GM12878 (cell line): Measurements from ENCODE around the gene LMAN1L. TPM values are rescaled to one million over a fixed set of nuclear protein-coding genes. Genes with fewer than 3 reads are reported as not detected.

Experiments used
- BCLAF1 ChIP-seq: fragments of 450-650 bp; IDR thresholded peaks from 2 replicates; pipeline ENCODE4 v1.6.1; 2017; ENCODE audit warnings: antibody characterized with exemption, mild to moderate bottlenecking, moderate library complexity
- EED ChIP-seq: sonication (generic); IDR thresholded peaks from 2 replicates; pipeline ENCODE4 v1.6.1; 2016; ENCODE audit warnings: antibody characterized with exemption, low read depth
- EGR1 ChIP-seq, 2 experiments: IDR thresholded peaks; 1 replicate in 1 of 2; 2 replicates in 1 of 2; pipeline ENCODE4 v1.6.1; 2011 to 2012; ENCODE audit warnings: low read depth in 2 of 2, low read length in 2 of 2, borderline replicate concordance in 1 of 2, mild to moderate bottlenecking in 1 of 2, moderate library complexity in 1 of 2
- GABPA ChIP-seq: IDR thresholded peaks from 2 replicates; pipeline ENCODE4 v1.6.1; 2014; ENCODE audit warnings: antibody characterized with exemption, low read depth, mild to moderate bottlenecking, inconsistent platforms
- HDAC2 ChIP-seq: fragments of 200-600 bp; sonication (generic); IDR thresholded peaks from 2 replicates; pipeline ENCODE4 v1.6.1; 2017
- MTA2 ChIP-seq: fragments of 450-650 bp; IDR thresholded peaks from 2 replicates; pipeline ENCODE4 v1.6.1; 2016; ENCODE audit warnings: low read depth, mild to moderate bottlenecking, moderate library complexity
- MXI1 ChIP-seq: fragments of 150-350 bp; IDR thresholded peaks from 2 replicates; pipeline ENCODE4 v1.6.1; 2011; ENCODE audit warnings: low read depth, mild to moderate bottlenecking, inconsistent platforms, low read length, improper control_type of control experiment
- PAX5 ChIP-seq: IDR thresholded peaks from 2 replicates; pipeline ENCODE4 v1.6.1; 2011; ENCODE audit warnings: low read depth, low read length, borderline replicate concordance
- SMAD1 ChIP-seq: fragments of 450-650 bp; IDR thresholded peaks from 2 replicates; pipeline ENCODE4 v1.6.1; 2018; ENCODE audit warnings: mild to moderate bottlenecking, low read depth; ENCODE audit not compliant: partially characterized antibody
- SMC3 ChIP-seq: IDR thresholded peaks from 2 replicates; pipeline ENCODE4 v1.6.1; 2011; ENCODE audit warnings: low read length, improper control_type of control experiment, borderline replicate concordance
- SREBF1 ChIP-seq: IDR thresholded peaks from 2 replicates; pipeline ENCODE4 v1.6.1; 2012; ENCODE audit warnings: mild to moderate bottlenecking, low read length
- TARDBP ChIP-seq: IDR thresholded peaks from 2 replicates; pipeline ENCODE4 v1.6.1; 2016; ENCODE audit warnings: borderline replicate concordance
- ZNF24 ChIP-seq: fragments of 450-650 bp; IDR thresholded peaks from 2 replicates; pipeline ENCODE4 v1.6.1; 2017; ENCODE audit warnings: antibody characterized with exemption, mild to moderate bottlenecking
- ZNF274 ChIP-seq: IDR thresholded peaks from one replicate; pipeline ENCODE4 v1.8.0; 2011; ENCODE audit not compliant: insufficient read length, insufficient read depth
- ZNF384 ChIP-seq: IDR thresholded peaks from 2 replicates; pipeline ENCODE4 v1.6.1; 2012; ENCODE audit warnings: low read depth, mild to moderate bottlenecking, low read length, improper control_type of control experiment, borderline replicate concordance
- polyA plus RNA-seq, 11 experiments: library from polyadenylated mRNA; depleted of rRNA in 4 of 11; unstranded in 6 of 11; stranded (reverse) in 5 of 11; fragments of >200 nt; fragmentation: Nextera tagmentation in 4 of 11; fragmentation: Illumina TruSeq in 1 of 11; extraction: Ambion mirVana in 4 of 11; extraction: Trizol in 1 of 11; gene quantifications; 1 replicate in 1 of 11; 2 replicates in 10 of 11; pipeline versions ENCODE4 v1.2.1 to v1.2.3, GENCODE V29; 2011 to 2016; ENCODE audit warnings: inconsistent platforms in 2 of 11, missing spikeins in 2 of 11, low read depth in 1 of 11
- total RNA-seq, 4 experiments: library from RNA; depleted of rRNA in 3 of 4; stranded (reverse); fragments of >200 nt in 3 of 4; fragmentation: Illumina TruSeq in 1 of 4; extraction: Trizol in 1 of 4; gene quantifications; 2 replicates each; pipeline versions ENCODE4 v1.2.1 to v1.2.3, GENCODE V29; 2013 to 2021
- TF ChIP-seq, protein P1 (sequence below): IDR thresholded peaks from 2 replicates; pipeline ENCODE4 v1.6.1; 2011; ENCODE audit warnings: borderline replicate concordance, low read depth, mild to moderate bottlenecking, moderate library complexity, low read length; ENCODE audit not compliant: insufficient read depth, poor library complexity, severe bottlenecking
- TF ChIP-seq, protein P2 (sequence below): fragments of 450-650 bp; IDR thresholded peaks from 2 replicates; pipeline ENCODE4 v1.6.1; 2018; ENCODE audit warnings: borderline replicate concordance, mild to moderate bottlenecking; ENCODE audit not compliant: partially characterized antibody
- TF ChIP-seq, protein P3 (sequence below): fragments of 450-650 bp; IDR thresholded peaks from 2 replicates; pipeline ENCODE4 v1.6.1; 2018; ENCODE audit warnings: mild to moderate bottlenecking, low read depth, moderate library complexity; ENCODE audit not compliant: partially characterized antibody

LMAN1L gene
- total and polyA plus RNA-seq, 10 of the 15 experiments (the other 5 are each of a cell fraction or from before 2014, with no cell fraction given): not detected

GRCh38 chr15:74776821-74777768 is 35.5 kb upstream of the LMAN1L start (continued):
- TF ChIP-seq, protein P1, sequence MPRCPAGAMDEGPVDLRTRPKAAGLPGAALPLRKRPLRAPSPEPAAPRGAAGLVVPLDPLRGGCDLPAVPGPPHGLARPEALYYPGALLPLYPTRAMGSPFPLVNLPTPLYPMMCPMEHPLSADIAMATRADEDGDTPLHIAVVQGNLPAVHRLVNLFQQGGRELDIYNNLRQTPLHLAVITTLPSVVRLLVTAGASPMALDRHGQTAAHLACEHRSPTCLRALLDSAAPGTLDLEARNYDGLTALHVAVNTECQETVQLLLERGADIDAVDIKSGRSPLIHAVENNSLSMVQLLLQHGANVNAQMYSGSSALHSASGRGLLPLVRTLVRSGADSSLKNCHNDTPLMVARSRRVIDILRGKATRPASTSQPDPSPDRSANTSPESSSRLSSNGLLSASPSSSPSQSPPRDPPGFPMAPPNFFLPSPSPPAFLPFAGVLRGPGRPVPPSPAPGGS: peak; percentile 75
- TF ChIP-seq SREBF1 (no peak), ZNF274 (no peak), GABPA (no peak), HDAC2 (no peak), TARDBP (0 out of 2 replicates have a peak, but pooled peaks have one; percentile 53), BCLAF1 (peak; percentile 67; the same call in 1 of the 2 replicates), SMAD1 (peak; percentile 88), SMC3 (0 out of 2 replicates have a peak, but pooled peaks have one; percentile 27), MXI1 (no peak; the same call in 1 of the 2 replicates), EGR1 (IDR thresholded peaks at IDR 0.05; ENCODE audit: borderline replicate concordance in 1 of 2, low read depth in 2 of 2, low read length in 2 of 2) (no peak), ZNF384 (no peak; the same call in 1 of the 2 replicates), ZNF24 (peak; percentile 39; the same call in 1 of the 2 replicates), EED (peak; percentile 78), MTA2 (peak; percentile 67; the same call in 1 of the 2 replicates), PAX5 (0 out of 2 replicates have a peak, but pooled peaks have one; percentile 43)
- TF ChIP-seq, protein P2, sequence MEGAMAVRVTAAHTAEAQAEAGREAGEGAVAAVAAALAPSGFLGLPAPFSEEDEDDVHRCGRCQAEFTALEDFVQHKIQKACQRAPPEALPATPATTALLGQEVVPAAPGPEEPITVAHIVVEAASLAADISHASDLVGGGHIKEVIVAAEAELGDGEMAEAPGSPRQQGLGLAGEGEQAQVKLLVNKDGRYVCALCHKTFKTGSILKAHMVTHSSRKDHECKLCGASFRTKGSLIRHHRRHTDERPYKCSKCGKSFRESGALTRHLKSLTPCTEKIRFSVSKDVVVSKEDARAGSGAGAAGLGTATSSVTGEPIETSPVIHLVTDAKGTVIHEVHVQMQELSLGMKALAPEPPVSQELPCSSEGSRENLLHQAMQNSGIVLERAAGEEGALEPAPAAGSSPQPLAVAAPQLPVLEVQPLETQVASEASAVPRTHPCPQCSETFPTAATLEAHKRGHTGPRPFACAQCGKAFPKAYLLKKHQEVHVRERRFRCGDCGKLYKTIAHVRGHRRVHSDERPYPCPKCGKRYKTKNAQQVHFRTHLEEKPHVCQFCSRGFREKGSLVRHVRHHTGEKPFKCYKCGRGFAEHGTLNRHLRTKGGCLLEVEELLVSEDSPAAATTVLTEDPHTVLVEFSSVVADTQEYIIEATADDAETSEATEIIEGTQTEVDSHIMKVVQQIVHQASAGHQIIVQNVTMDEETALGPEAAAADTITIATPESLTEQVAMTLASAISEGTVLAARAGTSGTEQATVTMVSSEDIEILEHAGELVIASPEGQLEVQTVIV: no peak
- TF ChIP-seq, protein P3, sequence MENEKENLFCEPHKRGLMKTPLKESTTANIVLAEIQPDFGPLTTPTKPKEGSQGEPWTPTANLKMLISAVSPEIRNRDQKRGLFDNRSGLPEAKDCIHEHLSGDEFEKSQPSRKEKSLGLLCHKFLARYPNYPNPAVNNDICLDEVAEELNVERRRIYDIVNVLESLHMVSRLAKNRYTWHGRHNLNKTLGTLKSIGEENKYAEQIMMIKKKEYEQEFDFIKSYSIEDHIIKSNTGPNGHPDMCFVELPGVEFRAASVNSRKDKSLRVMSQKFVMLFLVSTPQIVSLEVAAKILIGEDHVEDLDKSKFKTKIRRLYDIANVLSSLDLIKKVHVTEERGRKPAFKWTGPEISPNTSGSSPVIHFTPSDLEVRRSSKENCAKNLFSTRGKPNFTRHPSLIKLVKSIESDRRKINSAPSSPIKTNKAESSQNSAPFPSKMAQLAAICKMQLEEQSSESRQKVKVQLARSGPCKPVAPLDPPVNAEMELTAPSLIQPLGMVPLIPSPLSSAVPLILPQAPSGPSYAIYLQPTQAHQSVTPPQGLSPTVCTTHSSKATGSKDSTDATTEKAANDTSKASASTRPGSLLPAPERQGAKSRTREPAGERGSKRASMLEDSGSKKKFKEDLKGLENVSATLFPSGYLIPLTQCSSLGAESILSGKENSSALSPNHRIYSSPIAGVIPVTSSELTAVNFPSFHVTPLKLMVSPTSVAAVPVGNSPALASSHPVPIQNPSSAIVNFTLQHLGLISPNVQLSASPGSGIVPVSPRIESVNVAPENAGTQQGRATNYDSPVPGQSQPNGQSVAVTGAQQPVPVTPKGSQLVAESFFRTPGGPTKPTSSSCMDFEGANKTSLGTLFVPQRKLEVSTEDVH: no peak
